GM19455 (cell line): ENCODE results near the gene CCDC127.
"Not testable (repeated sequence)": the region's sequence is repeated elsewhere in the genome, so short reads cannot be mapped to it uniquely, and the experiment has no call there.

Experiments used
- ATAC-seq: cut with Tn5 transposase; IDR thresholded peaks from one replicate; pipeline ENCODE4 v1.9.1; 2021; ENCODE audit not compliant: unreplicated experiment

Gene CCDC127

GRCh38 chr5:234450-234849, 16.5 kb upstream of the CCDC127 start:
- no peak for ATAC-seq

GRCh38 chr5:233426-233825, 15.5 kb upstream of the CCDC127 start:
- ATAC-seq, result not testable (repeated sequence)

- ATAC-seq, result no peak
Observed at GRCh38 chr5:231661-232060, 13.7 kb upstream of the CCDC127 start.

- ATAC-seq, result no peak
Observed at GRCh38 chr5:230711-231110, 12.8 kb upstream of the CCDC127 start.

- ATAC-seq, result no peak
Observed at GRCh38 chr5:228886-229285, 10.9 kb upstream of the CCDC127 start.

GRCh38 chr5:227375-227774, 9.4 kb upstream of the CCDC127 start:
- ATAC-seq, result not testable (repeated sequence)

- ATAC-seq, result no peak
Observed at GRCh38 chr5:225334-225733, 7.4 kb upstream of the CCDC127 start.

- no peak for ATAC-seq
Observed at GRCh38 chr5:223791-224190, 5.8 kb upstream of the CCDC127 start.

- not testable (repeated sequence) for ATAC-seq
Observed at GRCh38 chr5:222951-223715, 5.2 kb upstream of the CCDC127 start.

GRCh38 chr5:219991-220390, 2.0 kb upstream of the CCDC127 start:
- ATAC-seq, result no peak

- no peak for ATAC-seq
Observed at GRCh38 chr5:219460-219863, 1.5 kb upstream of the CCDC127 start.

- ATAC-seq, result peak; percentile 28
Observed at GRCh38 chr5:218457-219291, 721 bp upstream of the CCDC127 start.

GRCh38 chr5:216076-216475, 1.9 kb downstream of the CCDC127 start:
- ATAC-seq, result not testable (repeated sequence)

GRCh38 chr5:215256-215655, 2.7 kb downstream of the CCDC127 start:
- ATAC-seq, result not testable (repeated sequence)

- no peak for ATAC-seq
Observed at GRCh38 chr5:213803-214395, 4.1 kb downstream of the CCDC127 start.

- no peak for ATAC-seq
Observed at GRCh38 chr5:208449-209114, 9.4 kb downstream of the CCDC127 start.

- ATAC-seq, result no peak
Observed at GRCh38 chr5:207599-207998, 10.4 kb downstream of the CCDC127 start.

- no peak for ATAC-seq
Observed at GRCh38 chr5:206927-207536, 10.9 kb downstream of the CCDC127 start.

GRCh38 chr5:206406-206805, 11.5 kb downstream of the CCDC127 start:
- ATAC-seq, result no peak

- ATAC-seq, result no peak
Observed at GRCh38 chr5:204966-205670, 12.8 kb downstream of the CCDC127 start.
